GM19035 (cell line): Measurements from ENCODE around the gene CFAP100.

Experiments
- ATAC-seq: cut with Tn5 transposase; IDR thresholded peaks from one replicate; pipeline ENCODE4 v1.9.1; 2021; ENCODE audit not compliant: unreplicated experiment

CFAP100 gene

DNA sequence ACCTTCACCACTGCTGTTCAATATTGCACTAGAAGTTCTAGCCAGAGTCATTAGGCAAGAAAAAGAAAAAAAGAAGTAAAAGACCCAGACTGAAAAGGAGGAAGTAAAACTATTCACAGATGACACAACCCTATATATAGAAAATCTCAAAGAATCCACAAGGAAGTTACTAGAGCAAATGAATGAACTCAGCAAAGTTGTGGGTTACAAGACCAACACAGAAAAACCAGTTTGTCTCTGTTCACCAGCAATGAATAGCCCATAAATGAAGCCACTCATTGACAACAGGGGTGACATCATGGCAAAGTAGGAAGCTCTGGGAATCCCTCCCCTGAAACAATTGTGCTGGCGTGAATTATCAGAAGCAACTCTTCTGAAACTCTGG, 4.6 kb downstream of the CFAP100 start:
- ATAC-seq: no peak

- no peak for ATAC-seq
These were observed 5.0 kb downstream of the CFAP100 start for GRCh38 chr3:126399756-126400155.

DNA sequence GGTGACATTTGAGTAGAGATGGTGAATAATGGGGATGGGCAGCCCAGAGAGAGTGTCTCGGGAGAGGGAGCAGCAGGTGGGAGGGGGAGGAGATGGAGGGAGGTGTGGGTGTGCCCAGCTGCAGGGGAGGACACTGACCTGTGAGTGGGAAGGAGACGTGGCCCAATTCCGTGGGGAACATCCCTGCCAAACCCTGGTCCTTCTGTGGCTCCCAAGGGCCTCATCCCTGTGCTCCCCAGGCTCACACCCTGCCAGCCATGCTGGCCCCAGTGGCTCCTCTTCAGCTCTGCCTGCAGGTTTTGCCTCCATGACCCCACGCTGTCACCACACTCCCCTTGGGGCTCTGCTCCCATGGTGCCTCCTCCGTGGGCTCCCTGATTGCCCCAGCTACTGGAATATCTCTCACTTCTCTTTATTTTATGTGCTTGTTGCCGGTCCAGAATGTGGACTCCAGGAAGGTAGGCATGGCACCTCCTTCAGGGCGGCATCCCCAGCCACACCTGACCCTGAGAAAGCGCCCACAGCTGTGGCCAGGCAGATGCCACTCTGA, 7.0 kb downstream of the CFAP100 start:
- ATAC-seq: no peak

DNA sequence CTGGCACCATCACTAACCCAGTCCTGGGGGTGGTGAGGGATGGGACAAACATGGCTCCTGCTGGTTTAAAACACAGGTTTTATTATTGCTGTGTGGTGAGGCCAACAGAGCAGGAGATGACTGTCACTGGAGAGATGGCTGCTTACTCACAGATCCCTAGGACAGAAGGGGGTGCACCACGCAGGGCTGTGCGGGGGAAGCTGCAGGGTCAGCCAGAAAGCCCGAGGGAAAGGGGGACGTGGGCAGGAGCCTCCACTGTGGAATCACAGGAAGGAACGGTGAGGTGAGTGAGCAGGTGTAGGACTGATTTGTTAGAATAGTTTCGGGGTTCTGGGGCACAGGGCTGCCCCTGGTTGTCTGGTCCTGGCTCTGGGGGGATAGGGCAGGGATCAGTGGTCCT, 7.5 kb downstream of the CFAP100 start:
- no peak for ATAC-seq

- no peak for ATAC-seq
These were observed 8.1 kb downstream of the CFAP100 start for GRCh38 chr3:126402666-126403302.

- ATAC-seq: no peak
These were observed 11.9 kb downstream of the CFAP100 start for GRCh38 chr3:126406389-126407296.

DNA sequence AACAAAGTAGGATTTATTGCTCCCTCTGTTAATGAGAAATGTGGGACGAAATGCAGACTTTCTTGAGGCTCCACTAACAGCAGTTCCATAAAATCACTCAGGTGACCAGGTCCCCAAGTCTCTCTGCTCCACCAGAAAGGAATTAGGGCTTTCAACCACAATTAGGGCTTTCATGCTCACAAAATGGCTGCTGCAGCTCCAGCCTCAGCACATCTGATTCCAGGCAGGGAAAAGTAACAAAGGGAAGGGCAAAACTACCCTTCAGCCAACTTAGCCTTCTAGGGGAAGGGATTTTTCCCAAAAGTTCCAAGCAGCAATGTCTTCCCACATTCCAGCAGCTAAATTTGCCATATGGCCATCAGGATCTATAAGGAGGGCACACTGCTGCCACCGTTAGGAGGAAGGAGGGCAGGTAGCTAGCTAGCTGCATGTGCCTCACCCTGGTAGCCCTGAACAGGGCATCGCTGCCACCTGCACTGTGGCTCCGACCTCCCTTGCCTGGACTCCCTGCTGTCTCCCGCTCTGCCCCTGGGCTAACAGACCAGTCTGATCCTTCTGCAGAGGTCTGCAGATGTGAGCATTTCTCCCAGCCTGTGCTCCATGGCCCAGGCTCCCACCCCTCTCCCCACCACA, 12.8 kb downstream of the CFAP100 start:
- ATAC-seq: no peak

- ATAC-seq: no peak
These were observed 13.4 kb downstream of the CFAP100 start for GRCh38 chr3:126408099-126408498.

- ATAC-seq: no peak
These were observed 18.4 kb downstream of the CFAP100 start for GRCh38 chr3:126412841-126413692.

- ATAC-seq: no peak
These were observed 19.0 kb downstream of the CFAP100 start for GRCh38 chr3:126413693-126414080.

DNA sequence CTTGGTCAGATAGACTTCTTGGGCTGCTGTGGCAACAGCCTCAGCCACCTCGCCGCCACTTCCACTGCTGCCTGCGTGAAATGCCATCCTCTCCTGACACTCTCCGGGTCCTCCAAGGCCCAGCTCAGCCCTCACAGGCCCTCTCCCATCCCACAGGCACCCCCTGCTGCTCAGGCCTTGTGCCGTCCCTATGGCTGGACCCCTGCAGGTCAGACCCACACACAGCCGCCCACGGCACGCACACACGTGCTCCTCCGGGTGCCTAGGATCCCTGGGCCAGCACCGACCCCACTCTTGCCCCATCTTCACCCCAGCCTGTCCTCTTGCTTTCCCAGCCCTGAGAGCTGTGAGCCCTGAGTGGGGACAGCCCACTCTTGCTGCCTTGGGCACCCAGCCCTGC, 19.7 kb downstream of the CFAP100 start:
- no peak for ATAC-seq

DNA sequence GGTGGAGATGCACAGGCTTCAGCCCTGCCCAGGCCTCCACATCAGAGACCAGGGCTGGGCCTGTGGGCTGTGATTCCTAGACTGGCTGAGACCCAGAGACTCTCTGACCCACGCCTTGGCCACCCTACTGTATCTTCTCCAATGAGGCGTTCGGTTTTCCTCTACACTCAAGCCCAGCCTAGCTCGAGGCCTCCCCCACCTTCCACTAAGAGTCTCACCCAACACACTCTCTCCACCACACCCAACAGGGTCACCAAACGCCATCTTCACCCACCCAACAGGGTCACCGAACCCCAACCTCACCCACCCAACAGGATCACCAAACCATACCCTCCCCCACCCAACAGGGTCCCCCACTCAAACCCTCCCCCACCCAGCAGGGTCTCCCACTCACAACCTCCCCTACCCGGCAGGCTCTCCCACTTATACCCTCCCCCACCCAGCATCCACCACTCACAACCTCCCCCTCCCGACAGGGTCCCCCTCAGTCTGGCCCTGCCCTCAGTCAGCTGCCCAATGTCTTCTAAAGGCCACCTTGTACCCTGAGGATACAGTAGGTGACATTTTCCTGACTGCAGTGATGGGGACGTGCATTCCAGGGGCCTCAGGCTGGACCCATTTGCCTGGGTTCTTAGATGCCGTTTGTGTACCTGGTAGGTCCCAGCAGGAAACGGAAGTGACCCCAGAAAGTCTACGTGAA, 20.4 kb downstream of the CFAP100 start:
- ATAC-seq: no peak

- ATAC-seq: no peak
These were observed 21.2 kb downstream of the CFAP100 start for GRCh38 chr3:126415661-126416591.

GRCh38 chr3:126416943-126417342, 22.2 kb downstream of the CFAP100 start:
- ATAC-seq: no peak

DNA sequence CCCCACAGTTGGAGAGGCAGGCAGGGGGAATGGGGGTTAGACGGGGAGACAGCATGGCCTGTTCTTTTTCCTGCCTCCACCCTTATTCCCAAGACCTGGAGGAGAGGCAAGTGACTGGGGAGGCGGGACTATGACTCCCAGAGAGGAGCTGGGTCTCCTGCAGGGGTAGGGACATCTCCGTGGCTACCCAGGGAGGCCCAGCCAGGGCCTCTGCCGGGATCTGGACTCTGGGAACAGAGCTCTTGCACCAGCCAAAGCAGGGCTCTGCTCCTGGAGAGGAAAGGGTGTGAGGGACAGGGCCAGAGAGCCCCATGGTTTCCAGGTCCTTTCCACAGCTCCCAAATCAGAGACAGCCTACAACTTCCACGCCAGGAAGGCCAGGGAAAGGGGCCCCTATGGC, 22.8 kb downstream of the CFAP100 start:
- no peak for ATAC-seq

DNA sequence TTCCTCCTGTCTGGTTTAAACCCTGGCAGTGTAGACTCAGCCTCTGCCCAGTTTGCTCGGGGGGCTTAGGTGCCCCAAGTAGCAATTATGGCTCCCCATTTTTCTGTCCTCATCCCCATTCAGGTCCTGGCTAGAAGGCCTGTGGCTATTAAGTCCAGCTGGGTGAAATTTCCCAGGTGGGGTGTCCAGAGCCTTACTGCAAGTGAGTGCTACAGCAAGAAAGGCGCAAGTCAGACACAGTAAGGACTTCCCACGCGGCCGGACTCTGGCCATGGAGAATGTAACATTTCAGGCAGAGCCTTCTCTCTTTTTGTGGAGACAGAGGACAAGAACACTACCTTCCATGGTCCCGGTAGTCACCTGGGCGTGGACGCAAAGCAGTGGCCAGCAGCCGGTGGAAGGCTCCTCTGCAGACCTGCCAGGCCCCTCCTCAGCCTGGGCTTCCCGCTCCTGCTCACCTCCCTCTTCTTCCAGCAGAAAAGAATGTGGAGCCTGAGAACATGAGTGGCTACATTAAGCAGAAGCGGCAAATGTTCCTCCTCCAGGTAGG, 23.3 kb downstream of the CFAP100 start:
- no peak for ATAC-seq

DNA sequence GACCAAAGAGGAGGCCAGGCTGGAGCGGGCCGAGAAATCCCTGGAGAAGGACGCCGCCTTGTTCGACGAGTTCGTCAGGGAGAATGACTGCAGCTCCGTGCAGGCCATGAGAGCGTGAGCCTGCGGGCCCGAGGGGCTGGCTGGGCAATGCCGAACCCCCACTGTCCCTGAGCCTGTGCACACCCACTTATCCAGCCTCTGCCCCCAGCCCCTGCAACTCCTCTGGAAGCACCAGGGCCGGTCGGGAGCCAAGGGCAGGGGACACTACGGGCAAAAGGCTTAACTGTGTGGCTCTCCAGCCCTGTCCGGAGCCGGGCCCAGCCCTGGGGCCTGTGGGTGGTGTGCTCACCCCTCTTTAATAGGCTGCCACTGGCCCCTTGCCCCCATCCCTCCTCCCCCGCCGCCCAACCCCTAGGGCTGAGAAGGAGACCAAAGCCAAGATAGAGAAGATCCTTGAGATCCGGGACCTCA, 24.0 kb downstream of the CFAP100 start:
- ATAC-seq: no peak

- ATAC-seq: no peak
These were observed 24.5 kb downstream of the CFAP100 start for GRCh38 chr3:126419151-126419703.
